Measurements from ENCODE around the gene HMCN2.

GRCh38 chr9:130360672-130361071 is 95.1 kb downstream of the HMCN2 start:
- TF ChIP-seq MAX (IDR thresholded peaks at IDR 0.05; ENCODE audit: low read depth): no peak
- TF ChIP-seq FOXM1 (IDR thresholded peaks at IDR 0.05; ENCODE audit: low read depth): no peak
- TF ChIP-seq CTCF (IDR thresholded peaks at IDR 0.05): no peak
- no peak for TF ChIP-seq EP300 (IDR thresholded peaks at IDR 0.05; ENCODE audit: borderline replicate concordance in 1 of 2, low read depth in 1 of 2, low read length in 1 of 2)
- TF ChIP-seq EZH2phosphoT487 (IDR thresholded peaks at IDR 0.05; ENCODE audit: borderline replicate concordance, low read depth): no peak
- no peak for TF ChIP-seq GABPA (IDR thresholded peaks at IDR 0.05; ENCODE audit: low read depth)
- TF ChIP-seq POLR2AphosphoS5 (IDR thresholded peaks at IDR 0.05; ENCODE audit: low read depth, low read length): no peak
- no peak for TF ChIP-seq YY1 (IDR thresholded peaks at IDR 0.05; ENCODE audit: low read depth)
- no peak for TF ChIP-seq NRF1 (IDR thresholded peaks at IDR 0.05; ENCODE audit: low read depth, low read length)
- no peak for TF ChIP-seq PBX3 (IDR thresholded peaks at IDR 0.05)
- TF ChIP-seq FOSL2 (IDR thresholded peaks at IDR 0.05; ENCODE audit: borderline replicate concordance, low read depth): no peak
- no peak for TF ChIP-seq REST (IDR thresholded peaks at IDR 0.05; ENCODE audit: low read depth, low read length)
- TF ChIP-seq RCOR1 (IDR thresholded peaks at IDR 0.05; ENCODE audit: low read length): no peak
- no peak for TF ChIP-seq SIN3A (IDR thresholded peaks at IDR 0.05; ENCODE audit: borderline replicate concordance, low read depth, low read length)
